ENCODE data around the gene PIK3C2B. TPM values are rescaled to one million over a fixed set of nuclear protein-coding genes. Genes with fewer than 3 reads are reported as not detected.
A peak's percentile ranks its signal among the peaks of the same experiment; 100 is the strongest.

Gene PIK3C2B
- total and polyA plus RNA-seq, 2 donors (not counting 1 experiment from before 2014, with no cell fraction given): 90.3 to 142 TPM

GRCh38 chr1:204511366-204511765 lies 16.8 kb upstream of the PIK3C2B start:
- peaks cover 6% of the 10 kb centered on the region for H3K79me2 ChIP-seq (ENCODE audit: control insufficient read depth, insufficient read depth, low read length)
- H3K4me3 ChIP-seq (ENCODE audit: control extremely low read depth in 1 of 5, extremely low read depth in 1 of 5, insufficient read depth in 1 of 5, low read depth in 2 of 5, low read length in 4 of 5): peak overlapping the region in 1 of 5 experiments; percentile 25
- H3K4me1 Mint-ChIP-seq: peaks cover 67% of the 10 kb centered on the region
- peaks cover 66 to 74% of the 10 kb centered on the region in 2 donors for H3K4me1 ChIP-seq (ENCODE audit: control insufficient read depth in 2 of 2, insufficient read depth in 2 of 2, low read length in 2 of 2)
- H3K9me3 Mint-ChIP-seq (ENCODE audit: insufficient read depth): no peaks in the 10 kb centered on the region
- peak overlapping the region; percentile 87 to 97 for H3K27ac ChIP-seq (ENCODE audit: low read length in 2 of 2)
- H2AFZ ChIP-seq (ENCODE audit: insufficient read depth, low read depth, low read length, poor library complexity, severe bottlenecking): no peak overlapping the region
- no peaks in the 10 kb centered on the region for H3K36me3 ChIP-seq (replicated peaks in 1 of 2; ENCODE audit: control extremely low read depth in 1 of 2, control insufficient read depth in 1 of 2, extremely low read depth in 1 of 2, insufficient read depth in 2 of 2, low read length in 1 of 2)
- ChIA-PET POLR2A (no interaction called here), CTCF (interaction anchor here (7.4 kb wide), 1 partner anchor 10 kb away, joined by 48 read pairs; no protein-coding TSS in a partner anchor)
- H3K27me3 ChIP-seq (replicated peaks in 1 of 4; ENCODE audit: control extremely low read depth in 1 of 4, control insufficient read depth in 3 of 4, insufficient read depth in 4 of 4, low read length in 3 of 4): no peaks in the 10 kb centered on the region
- peak overlapping the region; percentile 85 for H3K27ac Mint-ChIP-seq
- no peak for ATAC-seq (ENCODE audit: low read depth)
- peak; percentile 68 for DNase-seq
- peaks cover 0 to 13% (median 0%) of the 10 kb centered on the region in 3 donors for H3K9me3 ChIP-seq (ENCODE audit: control extremely low read depth in 1 of 3, control insufficient read depth in 2 of 3, insufficient read depth in 1 of 3, low read length in 2 of 3)
- intact Hi-C loops (cut with micrococcal nuclease): no loop called here
- no peaks in the 10 kb centered on the region for H3K27me3 Mint-ChIP-seq
- no peaks in the 10 kb centered on the region for H4K20me1 ChIP-seq (ENCODE audit: control insufficient read depth, insufficient read depth, low read length, poor library complexity, severe bottlenecking)
- H3K4me2 ChIP-seq (replicated peaks; ENCODE audit: low read depth, low read length, poor library complexity, severe bottlenecking): peak overlapping the region; percentile 3
- no peak overlapping the region for H3K9ac ChIP-seq (ENCODE audit: low read length)
- TF ChIP-seq, protein P1, sequence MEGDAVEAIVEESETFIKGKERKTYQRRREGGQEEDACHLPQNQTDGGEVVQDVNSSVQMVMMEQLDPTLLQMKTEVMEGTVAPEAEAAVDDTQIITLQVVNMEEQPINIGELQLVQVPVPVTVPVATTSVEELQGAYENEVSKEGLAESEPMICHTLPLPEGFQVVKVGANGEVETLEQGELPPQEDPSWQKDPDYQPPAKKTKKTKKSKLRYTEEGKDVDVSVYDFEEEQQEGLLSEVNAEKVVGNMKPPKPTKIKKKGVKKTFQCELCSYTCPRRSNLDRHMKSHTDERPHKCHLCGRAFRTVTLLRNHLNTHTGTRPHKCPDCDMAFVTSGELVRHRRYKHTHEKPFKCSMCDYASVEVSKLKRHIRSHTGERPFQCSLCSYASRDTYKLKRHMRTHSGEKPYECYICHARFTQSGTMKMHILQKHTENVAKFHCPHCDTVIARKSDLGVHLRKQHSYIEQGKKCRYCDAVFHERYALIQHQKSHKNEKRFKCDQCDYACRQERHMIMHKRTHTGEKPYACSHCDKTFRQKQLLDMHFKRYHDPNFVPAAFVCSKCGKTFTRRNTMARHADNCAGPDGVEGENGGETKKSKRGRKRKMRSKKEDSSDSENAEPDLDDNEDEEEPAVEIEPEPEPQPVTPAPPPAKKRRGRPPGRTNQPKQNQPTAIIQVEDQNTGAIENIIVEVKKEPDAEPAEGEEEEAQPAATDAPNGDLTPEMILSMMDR (IDR thresholded peaks at IDR 0.05): no peak
- no peak for TF ChIP-seq EZH2 (IDR thresholded peaks at IDR 0.05; ENCODE audit: borderline replicate concordance, insufficient read depth, low read depth, low read length, poor library complexity, severe bottlenecking)
- H3K4me3 Mint-ChIP-seq: peak overlapping the region; percentile 10

GRCh38 chr1:204509186-204509635 lies 14.6 kb upstream of the PIK3C2B start:
- WGBS (ENCODE audit: insufficient coverage): 71% methylated on average over 3 of the region's 9 CpGs
- H3K27me3 ChIP-seq (replicated peaks in 1 of 4; ENCODE audit: control extremely low read depth in 1 of 4, control insufficient read depth in 3 of 4, insufficient read depth in 4 of 4, low read length in 3 of 4): no peaks in the 10 kb centered on the region
- ATAC-seq (ENCODE audit: low read depth) (no peak), DNase-seq (no peak)
- no peak overlapping the region for H3K27ac ChIP-seq (ENCODE audit: low read length in 2 of 2)
- H3K27ac Mint-ChIP-seq: peak overlapping the region; percentile 61
- no peak overlapping the region for H3K9ac ChIP-seq (ENCODE audit: low read length)
- H3K27me3 Mint-ChIP-seq: no peaks in the 10 kb centered on the region
- H3K4me1 ChIP-seq (ENCODE audit: control insufficient read depth in 2 of 2, insufficient read depth in 2 of 2, low read length in 2 of 2): peaks cover 56 to 64% of the 10 kb centered on the region in 2 donors
- H3K4me2 ChIP-seq (replicated peaks; ENCODE audit: low read depth, low read length, poor library complexity, severe bottlenecking): no peak overlapping the region
- peaks cover 4% of the 10 kb centered on the region for H3K79me2 ChIP-seq (ENCODE audit: control insufficient read depth, insufficient read depth, low read length)
- H3K4me3 Mint-ChIP-seq: peak overlapping the region; percentile 32
- CTCF ChIA-PET: interaction anchor here (1.4 to 20.4 kb wide), 5 partner anchors 15 to 298 kb away, joined by 3 to 1884 read pairs (median 5); partner anchors contain the start of gene PIK3C2B
- no peaks in the 10 kb centered on the region for H3K36me3 ChIP-seq (replicated peaks in 1 of 2; ENCODE audit: control extremely low read depth in 1 of 2, control insufficient read depth in 1 of 2, extremely low read depth in 1 of 2, insufficient read depth in 2 of 2, low read length in 1 of 2)
- no peaks in the 10 kb centered on the region for H3K9me3 Mint-ChIP-seq (ENCODE audit: insufficient read depth)
- intact Hi-C loops (cut with micrococcal nuclease): loop anchor here (5.0 kb wide), 2 partner anchors 298 to 1222 kb away; no protein-coding TSS in a partner anchor
- H4K20me1 ChIP-seq (ENCODE audit: control insufficient read depth, insufficient read depth, low read length, poor library complexity, severe bottlenecking): no peaks in the 10 kb centered on the region
- H3K4me3 ChIP-seq (ENCODE audit: control extremely low read depth in 1 of 5, extremely low read depth in 1 of 5, insufficient read depth in 1 of 5, low read depth in 2 of 5, low read length in 4 of 5): no peak overlapping the region
- H2AFZ ChIP-seq (ENCODE audit: insufficient read depth, low read depth, low read length, poor library complexity, severe bottlenecking): no peak overlapping the region
- POLR2A ChIA-PET: interaction anchor here (0.6 to 2.8 kb wide), 4 partner anchors 13 to 61 kb away, joined by 4 to 91 read pairs (median 5); no protein-coding TSS in a partner anchor
- H3K9me3 ChIP-seq (ENCODE audit: control extremely low read depth in 1 of 3, control insufficient read depth in 2 of 3, insufficient read depth in 1 of 3, low read length in 2 of 3): peaks cover 0 to 7% (median 0%) of the 10 kb centered on the region in 3 donors
- TF ChIP-seq EZH2 (IDR thresholded peaks at IDR 0.05; ENCODE audit: borderline replicate concordance, insufficient read depth, low read depth, low read length, poor library complexity, severe bottlenecking): no peak
- TF ChIP-seq, protein P1 (IDR thresholded peaks at IDR 0.05): no peak
- peaks cover 69% of the 10 kb centered on the region for H3K4me1 Mint-ChIP-seq
